ENCODE results near the gene AP1S3.
"Not testable (repeated sequence)": the region's sequence is repeated elsewhere in the genome, so short reads cannot be mapped to it uniquely, and the experiment has no call there.

AP1S3 gene

GRCh38 chr2:223837287-223838061, at the start of gene AP1S3:
Gene AP1S3 (minus strand): TSS chr2:223837582. CDS start chr2:223837450, 132 bp downstream.
- DNase-seq, result peak; percentile 92

DNA sequence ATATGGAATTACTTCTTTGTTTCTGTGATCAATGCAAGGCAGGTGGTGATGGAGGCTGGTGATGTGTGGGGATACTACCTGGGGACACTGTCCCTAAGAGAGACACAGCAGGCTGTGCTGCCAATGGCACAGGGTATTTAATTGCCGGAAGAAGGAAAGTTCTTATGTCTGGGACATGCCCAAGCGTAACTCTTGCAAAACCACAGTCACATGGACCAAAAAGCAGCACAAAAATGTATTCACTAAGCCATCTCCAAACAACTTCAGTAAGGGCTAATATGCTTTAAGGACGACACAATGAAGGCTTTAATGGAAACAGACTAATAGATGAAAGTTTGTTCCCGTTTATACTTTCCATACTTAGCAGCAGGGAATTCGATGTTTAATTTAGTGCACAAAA, 49.7 kb upstream of the AP1S3 start:
- no peak for DNase-seq

- DNase-seq, result no peak
Measured at GRCh38 chr2:223886726-223887125, 49.3 kb upstream of the AP1S3 start.

GRCh38 chr2:223884399-223884798, 47.0 kb upstream of the AP1S3 start:
- DNase-seq, result no peak

- no peak for DNase-seq
Measured at GRCh38 chr2:223882715-223883114, 45.3 kb upstream of the AP1S3 start.

- DNase-seq, result no peak
Measured at GRCh38 chr2:223880796-223881195, 43.4 kb upstream of the AP1S3 start.

GRCh38 chr2:223877721-223878410, 40.5 kb upstream of the AP1S3 start:
- no peak for DNase-seq

- DNase-seq, result no peak
Measured at GRCh38 chr2:223873672-223874071, 36.3 kb upstream of the AP1S3 start.

GRCh38 chr2:223872772-223873171, 35.4 kb upstream of the AP1S3 start:
- DNase-seq, result not testable (repeated sequence)

DNA sequence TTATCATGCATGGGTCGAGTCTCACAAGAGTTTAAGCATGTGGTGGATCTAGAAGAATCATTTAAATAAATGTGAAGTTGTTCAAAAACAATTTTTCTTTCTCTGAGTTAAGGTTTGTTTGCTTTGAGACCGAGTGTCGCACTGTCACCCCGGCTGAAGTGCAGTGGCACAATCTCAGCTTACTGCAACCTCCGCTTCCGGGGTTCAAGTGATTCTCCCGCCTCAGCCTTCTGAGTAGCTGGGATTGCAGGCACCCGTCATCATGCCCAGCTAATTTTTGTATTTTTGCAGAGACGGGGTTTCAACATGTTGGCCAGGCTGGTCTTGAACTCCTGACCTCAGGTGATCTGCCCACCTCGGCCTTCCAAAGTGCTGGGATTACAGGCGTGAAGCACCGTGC, 34.3 kb upstream of the AP1S3 start:
- DNase-seq, result not testable (repeated sequence)

DNA sequence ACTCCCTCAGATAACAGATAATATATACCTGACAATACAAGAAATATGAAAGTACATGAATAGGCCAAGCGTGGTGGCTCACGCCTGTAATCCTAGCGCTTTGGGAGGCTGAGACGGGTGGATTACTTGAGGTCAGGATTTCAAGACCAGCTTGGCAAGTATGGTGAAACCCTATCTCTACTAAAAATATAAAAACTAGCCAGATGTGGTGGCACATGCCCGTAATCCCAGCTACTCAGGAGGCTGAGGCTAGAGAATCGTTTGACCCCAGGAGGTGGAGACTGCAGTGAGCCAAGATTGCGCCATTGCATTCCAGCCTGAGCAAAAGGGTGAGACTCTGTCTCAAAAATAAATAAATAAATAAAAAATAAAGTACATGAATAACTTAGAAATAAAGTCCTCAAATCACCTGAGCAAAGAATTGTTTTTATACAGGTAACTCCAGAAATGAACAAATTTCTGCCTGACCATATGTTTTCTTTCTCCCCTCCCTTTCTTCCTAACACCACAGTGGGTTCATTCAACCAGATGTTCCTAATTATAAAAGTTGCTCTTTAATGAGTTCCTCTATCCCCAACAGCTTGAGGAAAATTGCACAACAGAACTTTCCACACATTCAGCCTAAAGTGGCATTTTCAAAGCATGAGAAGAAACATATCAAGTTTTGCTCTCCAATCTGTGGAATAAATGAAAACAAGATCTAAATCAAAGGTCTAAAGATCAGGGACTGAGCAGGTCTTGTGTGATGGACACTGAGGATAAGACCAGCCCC, 33.6 kb upstream of the AP1S3 start:
- DNase-seq, result no peak

GRCh38 chr2:223868005-223868404, 30.6 kb upstream of the AP1S3 start:
- DNase-seq, result no peak

GRCh38 chr2:223865907-223866508, 28.6 kb upstream of the AP1S3 start:
- DNase-seq, result no peak

GRCh38 chr2:223865124-223865523, 27.7 kb upstream of the AP1S3 start:
- no peak for DNase-seq

- no peak for DNase-seq
Measured at GRCh38 chr2:223863491-223863890, 26.1 kb upstream of the AP1S3 start.

GRCh38 chr2:223860809-223861738, 23.7 kb upstream of the AP1S3 start:
- DNase-seq, result peak; percentile 32

DNA sequence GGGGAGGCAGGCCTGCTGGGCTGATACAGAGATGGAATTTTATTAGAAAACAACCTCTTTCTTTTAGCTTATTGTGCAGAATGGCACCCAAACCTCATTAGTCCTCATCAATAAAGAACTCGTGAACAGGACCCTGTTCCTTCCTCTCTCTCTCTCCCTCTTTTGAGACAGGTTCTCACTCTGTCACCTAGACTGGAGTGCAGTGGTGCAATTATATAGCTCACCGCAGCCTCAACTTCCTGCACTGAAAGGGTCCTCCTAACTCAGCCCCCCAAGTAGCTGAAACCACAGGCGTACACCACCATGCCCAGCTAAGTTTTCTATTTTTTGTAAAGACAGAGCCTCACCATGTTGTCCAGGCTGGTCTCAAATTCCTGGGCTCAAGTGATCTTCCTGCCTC, 21.7 kb upstream of the AP1S3 start:
- DNase-seq, result no peak

DNA sequence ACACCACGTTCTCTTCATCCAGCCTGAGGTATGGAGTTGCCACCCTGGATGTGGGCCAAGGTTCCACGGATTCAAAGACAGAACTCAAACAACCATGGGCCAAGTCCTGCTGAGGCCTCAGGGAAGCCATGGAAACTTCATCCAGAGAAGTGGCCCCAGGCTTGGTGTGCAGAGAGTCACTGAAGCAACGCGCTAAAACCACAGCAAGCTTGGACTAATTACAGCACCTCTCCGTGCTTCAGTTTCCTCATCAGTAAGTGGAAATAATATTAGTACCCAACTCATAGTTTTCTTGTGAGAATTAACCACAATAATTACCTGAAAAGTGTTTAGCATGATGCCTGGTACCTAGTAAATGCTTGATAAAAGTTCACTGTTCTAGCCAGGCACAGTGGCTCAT, 19.2 kb upstream of the AP1S3 start:
- DNase-seq, result no peak

DNA sequence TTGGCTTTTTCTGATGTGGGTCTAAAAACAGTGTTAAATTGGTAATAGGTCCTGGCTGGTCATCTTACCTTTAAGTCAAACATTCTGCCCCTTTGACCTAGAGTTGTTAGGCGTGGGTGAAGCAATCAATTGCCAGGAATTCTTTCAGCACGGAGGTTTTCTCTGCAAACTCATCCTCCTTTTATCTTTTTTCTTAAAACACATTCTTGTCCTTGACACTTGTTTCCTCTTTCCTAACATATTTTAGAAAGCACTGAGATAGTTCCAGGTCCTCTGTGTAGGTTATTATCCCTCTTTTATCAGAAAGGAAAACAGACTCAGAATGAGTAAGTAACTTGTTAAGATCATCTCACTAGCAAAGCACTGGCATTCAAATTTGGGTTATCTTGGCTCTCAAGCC, 18.6 kb upstream of the AP1S3 start:
- no peak for DNase-seq

- no peak for DNase-seq
Measured at GRCh38 chr2:223855426-223855825, 18.0 kb upstream of the AP1S3 start.

GRCh38 chr2:223854741-223855140, 17.4 kb upstream of the AP1S3 start:
- DNase-seq, result no peak

GRCh38 chr2:223853425-223853837, 16.0 kb upstream of the AP1S3 start:
- DNase-seq, result peak; percentile 3

Data from DMS53 (cell line).